ENCODE data around the gene BCAP31.
A peak's percentile ranks its signal among the peaks of the same experiment; 100 is the strongest.

- TF ChIP-seq, protein P1, sequence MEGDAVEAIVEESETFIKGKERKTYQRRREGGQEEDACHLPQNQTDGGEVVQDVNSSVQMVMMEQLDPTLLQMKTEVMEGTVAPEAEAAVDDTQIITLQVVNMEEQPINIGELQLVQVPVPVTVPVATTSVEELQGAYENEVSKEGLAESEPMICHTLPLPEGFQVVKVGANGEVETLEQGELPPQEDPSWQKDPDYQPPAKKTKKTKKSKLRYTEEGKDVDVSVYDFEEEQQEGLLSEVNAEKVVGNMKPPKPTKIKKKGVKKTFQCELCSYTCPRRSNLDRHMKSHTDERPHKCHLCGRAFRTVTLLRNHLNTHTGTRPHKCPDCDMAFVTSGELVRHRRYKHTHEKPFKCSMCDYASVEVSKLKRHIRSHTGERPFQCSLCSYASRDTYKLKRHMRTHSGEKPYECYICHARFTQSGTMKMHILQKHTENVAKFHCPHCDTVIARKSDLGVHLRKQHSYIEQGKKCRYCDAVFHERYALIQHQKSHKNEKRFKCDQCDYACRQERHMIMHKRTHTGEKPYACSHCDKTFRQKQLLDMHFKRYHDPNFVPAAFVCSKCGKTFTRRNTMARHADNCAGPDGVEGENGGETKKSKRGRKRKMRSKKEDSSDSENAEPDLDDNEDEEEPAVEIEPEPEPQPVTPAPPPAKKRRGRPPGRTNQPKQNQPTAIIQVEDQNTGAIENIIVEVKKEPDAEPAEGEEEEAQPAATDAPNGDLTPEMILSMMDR (IDR thresholded peaks at IDR 0.05; ENCODE audit: insufficient read depth, low read depth, low read length), result peak; percentile 45
- TF ChIP-seq EZH2 (IDR thresholded peaks at IDR 0.05; ENCODE audit: insufficient read depth, low read length), result no peak
These were observed 40.0 kb upstream of the BCAP31 start, which contains the start of gene PLXNB3 for GRCh38 chrX:153763989-153764755.

Data from astrocyte (in vitro differentiated cells and primary cell).